NOMO-1 (cell line): ENCODE data around the gene PRKAR1A.

Experiments
- DNase-seq, 2 experiments: peaks; one replicate each; lab custom pipeline; 2025; ENCODE audit not compliant: unreplicated experiment in 2 of 2; lab: John Stamatoyannopoulos, UW

The PRKAR1A gene

GRCh38 chr17:68595986-68596385 is 83.8 kb downstream of the PRKAR1A start:
- no peak for DNase-seq

GRCh38 chr17:68596411-68596945 is 84.2 kb downstream of the PRKAR1A start:
- no peak for DNase-seq

- no peak for DNase-seq
These were observed 85.8 kb downstream of the PRKAR1A start for GRCh38 chr17:68598074-68598473.

- no peak for DNase-seq
These were observed 86.3 kb downstream of the PRKAR1A start for GRCh38 chr17:68598545-68598961.

GRCh38 chr17:68599091-68599490 is 86.9 kb downstream of the PRKAR1A start:
- peak in 1 of 2 experiments; percentile 53 for DNase-seq

GRCh38 chr17:68599552-68600066 is 87.4 kb downstream of the PRKAR1A start:
- no peak for DNase-seq

- DNase-seq, result peak; percentile 33 to 51
These were observed 88.1 kb downstream of the PRKAR1A start for GRCh38 chr17:68600067-68600930.
